NCI-H1092 (cell line): ENCODE data around the gene NEURL1B.
"Not testable (repeated sequence)": the region's sequence is repeated elsewhere in the genome, so short reads cannot be mapped to it uniquely, and the experiment has no call there.

Source experiments
- DNase-seq: peaks from one replicate; lab custom pipeline; 2025; lab: John Stamatoyannopoulos, UW

Gene NEURL1B

DNA sequence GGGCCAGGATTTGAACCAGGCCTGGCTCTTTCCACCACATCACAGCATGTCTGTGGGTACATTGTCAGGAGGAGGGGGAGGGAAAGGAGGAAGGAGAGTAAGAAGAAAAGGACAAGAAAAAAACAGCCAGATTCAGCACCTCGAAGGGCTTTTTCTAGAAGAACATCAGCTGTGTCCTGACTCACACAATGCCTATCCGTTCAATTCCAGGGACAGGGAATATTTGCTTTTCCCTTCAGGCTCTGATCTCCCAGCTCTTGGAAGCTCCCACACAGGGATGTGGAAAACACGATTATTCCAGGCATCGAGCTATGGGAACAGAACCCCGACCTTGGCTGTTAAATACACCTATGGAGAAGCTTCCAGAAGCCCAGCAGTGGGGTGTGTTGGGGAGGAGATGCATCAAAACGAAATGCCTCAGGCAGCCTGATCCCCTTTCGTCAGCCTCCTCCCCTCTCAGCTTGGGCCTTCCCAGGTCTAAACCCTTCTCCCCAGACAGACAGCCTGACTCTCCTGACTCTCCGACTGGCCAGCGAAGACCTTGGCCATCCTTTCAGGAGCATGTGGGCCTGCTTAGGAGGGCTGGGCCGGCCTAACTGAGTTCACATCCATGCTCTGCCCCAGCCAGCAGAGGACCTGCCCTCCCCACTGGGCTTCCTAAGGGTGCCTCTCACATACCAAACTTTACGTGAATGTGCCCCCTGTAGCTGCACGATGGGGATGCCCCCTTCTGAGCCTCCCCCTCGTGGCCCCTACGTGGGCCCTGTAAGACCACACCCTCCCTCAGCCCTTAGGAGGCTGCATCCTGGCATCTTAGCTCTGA lies 54.4 kb downstream of the NEURL1B start:
- no peak for DNase-seq

DNA sequence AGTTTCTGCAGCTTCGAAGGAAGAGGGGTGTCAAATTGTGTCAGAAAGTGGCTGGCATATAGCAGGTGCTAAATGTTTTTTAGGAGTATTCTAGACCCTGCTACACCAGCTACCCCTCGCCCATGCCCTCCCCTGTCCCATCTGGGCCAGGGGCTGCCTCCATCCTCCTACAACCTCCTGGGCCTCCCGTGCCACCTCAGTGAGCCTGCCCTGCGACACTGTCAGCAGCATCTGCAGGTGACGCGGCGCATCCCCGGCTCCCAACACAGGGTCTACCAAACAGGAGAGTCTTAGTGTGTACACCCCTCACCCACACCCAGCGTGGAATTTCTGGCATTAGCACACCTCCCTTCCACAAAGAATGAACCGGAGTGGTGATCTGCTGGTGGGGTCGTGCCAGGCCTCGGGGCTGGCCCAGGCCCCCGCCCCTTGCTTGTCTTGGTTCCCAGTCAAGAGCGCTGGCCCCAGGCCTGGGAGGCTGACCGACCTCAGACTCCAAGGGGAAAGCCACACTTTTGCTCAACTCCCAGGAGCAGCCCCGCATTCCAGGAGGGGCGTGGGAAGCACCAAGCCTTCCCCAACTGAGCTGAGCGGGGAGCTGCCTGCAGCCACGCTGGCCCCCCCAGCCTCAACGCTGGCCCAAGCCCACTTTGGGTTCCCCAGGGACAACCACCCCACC lies 55.2 kb downstream of the NEURL1B start:
- DNase-seq, result no peak

- peak; percentile 29 for DNase-seq
Observed at GRCh38 chr5:172697123-172698121, 56.4 kb downstream of the NEURL1B start.

DNA sequence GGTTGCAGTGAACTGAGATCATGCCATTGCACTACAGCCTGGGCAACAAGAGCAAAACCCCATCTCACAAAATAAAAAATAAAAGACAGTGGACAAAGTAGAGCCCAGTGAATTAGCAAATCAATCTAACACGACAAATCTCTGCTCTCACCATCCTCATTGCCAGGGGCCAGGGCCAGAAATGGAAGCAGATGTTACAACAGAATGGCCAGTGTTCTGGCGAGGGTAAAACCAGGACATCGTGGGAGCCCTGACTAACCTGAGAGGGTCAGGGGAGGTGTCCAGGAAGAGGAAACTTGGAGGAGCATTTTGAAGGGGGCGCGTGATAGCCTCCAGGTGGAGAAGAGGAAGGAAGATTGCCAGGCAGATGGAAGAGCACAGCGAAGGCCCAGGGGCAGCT lies 58.4 kb downstream of the NEURL1B start:
- no peak for DNase-seq

DNA sequence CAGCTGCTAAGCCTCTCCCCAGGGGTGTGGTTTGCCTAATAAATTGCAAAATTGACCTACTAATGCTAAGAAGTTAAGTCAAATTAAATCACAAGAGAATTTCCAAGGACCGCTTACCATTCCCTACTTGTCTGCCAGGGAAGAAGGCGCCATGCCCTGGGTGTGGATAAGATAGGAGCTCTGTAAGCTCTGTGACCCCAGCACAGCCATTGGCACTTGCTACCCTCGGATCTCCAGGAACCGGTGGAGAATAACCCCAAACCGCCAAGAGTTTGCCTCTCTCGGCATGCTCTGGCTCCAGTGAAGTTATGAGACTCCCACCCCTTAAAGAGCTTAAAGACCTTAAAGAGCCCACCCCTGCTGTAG lies 58.9 kb downstream of the NEURL1B start:
- DNase-seq, result no peak

DNA sequence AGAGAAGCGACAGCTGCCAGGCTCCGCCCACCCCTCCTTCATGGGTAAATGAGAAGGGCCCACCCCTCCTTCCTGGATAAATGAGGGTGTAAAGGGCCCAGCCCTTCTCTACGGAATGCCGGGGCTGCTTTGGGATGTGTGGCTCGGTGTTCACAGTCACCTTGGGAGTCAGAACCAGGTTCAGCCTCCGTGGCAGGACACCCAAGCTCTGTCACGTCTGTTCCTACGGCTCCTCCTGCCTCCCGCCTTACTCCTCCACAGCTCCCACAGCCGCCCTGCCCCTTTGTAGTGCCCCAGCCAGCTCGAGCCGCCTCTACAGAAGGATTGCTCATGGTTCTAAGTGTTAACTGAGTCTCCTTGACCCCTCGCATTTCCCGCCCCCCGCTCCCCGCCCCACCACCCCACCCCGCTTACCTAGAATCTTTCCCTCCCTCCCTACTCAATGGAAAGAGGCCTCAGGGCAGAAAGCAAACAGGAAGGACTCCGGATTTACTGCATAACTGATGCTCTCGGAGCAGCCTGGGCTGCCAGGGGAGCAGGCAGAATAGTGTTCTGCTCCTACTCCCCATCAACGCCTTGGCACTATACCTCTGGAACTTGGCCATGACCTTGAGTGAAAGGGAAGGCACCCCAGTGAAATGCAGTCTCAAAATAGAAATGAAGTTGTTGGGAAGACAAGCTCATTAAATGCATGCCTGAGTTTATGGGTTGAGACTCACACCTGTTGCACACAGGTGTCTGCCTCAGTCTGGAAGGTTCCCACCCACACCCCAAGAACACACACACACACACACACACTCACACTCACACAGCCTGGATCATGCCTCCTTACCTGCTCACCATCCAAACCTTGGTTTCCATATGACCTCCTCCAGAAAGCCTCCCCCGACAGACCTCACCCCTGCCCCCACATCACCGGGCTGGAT lies 59.6 kb downstream of the NEURL1B start:
- DNase-seq, result no peak

- DNase-seq, result no peak
Observed at GRCh38 chr5:172701291-172701656, 60.2 kb downstream of the NEURL1B start.

DNA sequence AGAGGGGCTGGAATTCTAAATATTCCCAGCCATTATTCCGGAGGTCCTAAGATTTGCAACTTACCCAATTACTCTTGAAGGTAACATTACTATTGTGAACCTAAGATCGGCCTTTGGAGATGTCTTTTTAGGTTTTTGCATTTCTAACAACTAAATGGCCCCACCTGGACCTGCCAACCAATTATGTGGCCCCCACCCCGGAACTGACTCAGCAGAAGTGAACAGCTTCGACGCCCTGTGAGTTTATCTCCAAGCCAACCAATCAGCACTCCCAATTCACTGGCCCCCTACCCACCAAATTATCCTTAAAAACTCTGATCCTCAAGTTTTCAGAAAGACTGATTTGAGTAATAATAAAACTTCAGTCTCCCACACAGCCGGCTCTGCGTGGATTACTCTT lies 62.9 kb downstream of the NEURL1B start:
- DNase-seq, result no peak

DNA sequence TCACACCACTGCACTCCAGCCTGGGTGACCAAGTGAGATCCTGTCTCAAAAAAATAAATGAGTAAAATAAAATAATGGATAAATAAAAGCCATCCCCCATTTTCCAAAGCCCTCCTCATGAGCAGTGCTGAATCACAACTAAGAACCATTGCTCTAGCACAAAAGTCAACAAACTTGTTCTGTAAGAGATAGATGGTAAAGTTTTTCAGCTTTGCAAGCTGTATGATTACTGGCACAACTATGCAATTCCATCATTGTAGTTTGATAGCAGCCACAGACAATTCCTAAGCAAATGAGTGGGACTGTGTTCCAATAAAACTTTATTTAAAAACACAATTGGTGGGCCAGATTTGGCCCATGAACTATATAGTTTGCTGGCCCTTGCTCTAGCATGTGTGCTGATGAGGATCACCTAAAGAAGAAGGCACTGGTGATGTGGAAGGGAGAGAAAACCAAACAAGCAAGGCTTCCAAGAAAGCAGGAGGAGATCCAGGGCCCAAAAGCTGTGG lies 64.6 kb downstream of the NEURL1B start:
- no peak for DNase-seq

GRCh38 chr5:172706796-172707195 lies 65.7 kb downstream of the NEURL1B start:
- no peak for DNase-seq

- DNase-seq, result no peak
Observed at GRCh38 chr5:172707285-172708182, 66.5 kb downstream of the NEURL1B start.

DNA sequence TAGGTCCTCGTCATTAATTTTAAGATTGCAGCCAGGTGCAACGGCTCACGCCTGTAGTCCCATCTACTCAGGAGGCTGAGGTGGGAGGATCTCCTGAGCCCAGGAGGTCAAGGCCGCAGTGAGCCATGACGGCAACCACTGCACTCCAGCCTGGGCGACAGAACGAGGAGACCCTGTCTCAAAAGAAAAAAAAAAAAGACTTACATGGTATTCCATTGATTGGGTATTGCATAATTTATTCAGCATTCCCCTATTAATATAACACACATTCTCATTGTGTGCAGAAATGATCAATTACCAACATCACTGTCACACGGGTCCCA lies 67.1 kb downstream of the NEURL1B start:
- DNase-seq, result no peak

- DNase-seq, result no peak
Observed at GRCh38 chr5:172710676-172711075, 69.6 kb downstream of the NEURL1B start.

DNA sequence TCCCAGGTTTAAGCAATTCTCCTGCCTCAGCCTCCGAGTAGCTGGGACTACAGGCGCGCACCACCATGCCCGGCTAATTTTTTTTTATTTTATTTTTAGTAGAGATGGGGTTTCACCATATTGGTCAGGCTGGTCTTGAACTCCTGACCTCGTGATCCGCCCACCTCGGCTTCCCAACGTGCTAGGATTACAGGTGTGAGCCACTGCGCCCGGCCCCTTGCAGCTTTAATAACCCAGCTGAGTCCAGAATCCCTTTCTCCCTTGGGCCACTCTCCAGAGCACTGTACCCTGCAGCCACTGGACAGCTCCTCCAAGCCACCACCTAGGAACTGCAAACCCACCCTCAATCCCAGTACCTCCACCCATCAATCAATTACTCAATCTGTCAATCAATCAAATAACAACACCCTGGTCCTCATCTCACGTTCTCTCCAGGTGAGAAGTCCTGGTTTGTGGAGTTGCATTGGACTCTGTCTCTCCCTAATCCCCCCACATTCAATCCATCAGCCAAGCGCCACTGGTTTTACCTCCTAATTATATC lies 70.3 kb downstream of the NEURL1B start:
- DNase-seq, result not testable (repeated sequence)

DNA sequence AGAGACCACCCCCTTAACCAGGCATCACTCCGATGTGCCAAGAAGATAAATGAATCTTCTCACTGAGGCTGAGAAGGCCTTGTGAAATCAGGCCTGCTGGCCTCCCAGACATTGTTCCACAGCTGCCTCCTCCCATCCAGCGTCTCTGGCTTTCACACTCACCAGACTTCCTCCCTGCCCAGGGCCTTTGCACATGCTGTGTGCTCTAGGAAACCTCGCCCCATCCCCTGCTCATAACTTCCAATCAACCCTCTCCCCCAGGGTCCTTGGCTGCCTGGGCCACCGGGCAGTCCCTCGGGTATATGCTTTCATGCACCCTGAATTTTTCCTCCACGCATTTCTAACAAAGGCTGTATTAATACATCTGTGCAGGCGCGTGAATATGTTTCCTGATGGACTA lies 71.5 kb downstream of the NEURL1B start:
- DNase-seq, result no peak

DNA sequence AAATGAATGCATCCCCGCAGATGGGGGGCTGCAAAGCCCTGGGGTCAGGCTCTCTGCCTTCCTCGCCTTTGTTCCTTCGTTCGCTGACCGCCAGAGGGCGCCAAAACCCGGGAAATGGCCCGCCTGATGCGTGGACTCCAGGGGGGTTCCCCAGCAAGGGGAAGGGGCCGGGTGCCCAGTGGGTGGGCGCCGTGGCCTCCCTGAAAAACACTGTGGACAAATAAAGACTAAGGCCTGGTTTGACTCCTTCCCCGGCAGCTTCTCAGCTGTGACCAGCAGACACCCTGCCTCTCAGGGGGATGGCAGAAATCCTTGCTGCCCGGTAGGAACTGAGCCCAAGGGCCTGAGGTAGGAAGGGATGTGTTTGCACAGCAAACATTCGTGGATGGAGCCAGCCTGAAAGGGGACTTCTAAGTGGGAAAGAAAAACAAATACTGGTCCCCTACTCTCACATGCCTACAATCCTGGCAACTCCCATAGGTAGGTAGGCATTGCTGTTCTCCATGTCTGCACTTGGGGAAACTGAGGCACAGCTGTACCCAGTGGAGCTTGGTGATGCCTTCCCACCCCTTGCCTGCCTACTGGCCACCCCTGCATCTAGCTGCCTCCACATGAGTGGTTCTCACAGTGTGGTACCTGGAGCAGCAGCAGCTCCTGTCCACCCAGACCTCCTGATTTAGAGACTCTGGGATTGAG lies 72.2 kb downstream of the NEURL1B start:
- peak; percentile 19 for DNase-seq

DNA sequence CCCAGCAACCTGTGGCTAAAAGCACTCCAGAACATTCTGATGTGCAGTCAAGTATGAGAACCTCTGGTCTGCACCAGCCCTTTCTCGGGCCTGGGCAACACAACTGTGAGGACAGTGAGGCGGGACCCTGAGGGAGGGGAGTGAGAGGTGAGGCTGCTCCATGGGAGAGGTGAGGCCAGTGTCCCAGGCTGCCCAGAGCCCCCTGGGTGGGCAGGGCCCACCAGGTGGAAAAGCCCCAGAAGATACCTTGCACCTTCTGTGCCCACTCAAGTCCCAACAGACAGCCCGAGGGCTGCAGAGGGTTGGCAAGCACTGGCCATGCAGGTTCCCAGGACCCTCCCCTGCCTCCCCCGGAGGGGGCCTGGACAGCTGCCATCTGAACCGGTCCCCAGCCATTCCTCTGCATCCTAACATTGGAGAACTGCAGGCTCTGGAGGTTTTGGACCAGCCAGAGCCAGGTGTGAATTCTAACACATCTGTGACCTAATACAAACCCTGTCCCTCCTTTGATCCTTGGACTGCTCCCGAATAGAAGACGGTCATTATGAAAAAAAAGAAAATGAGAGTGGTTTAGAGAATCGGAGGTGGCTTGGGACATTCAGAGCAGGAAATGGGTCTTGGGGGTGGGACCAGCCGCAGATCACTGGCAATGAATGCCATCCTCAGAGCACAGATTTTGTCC lies 72.9 kb downstream of the NEURL1B start:
- DNase-seq, result no peak

DNA sequence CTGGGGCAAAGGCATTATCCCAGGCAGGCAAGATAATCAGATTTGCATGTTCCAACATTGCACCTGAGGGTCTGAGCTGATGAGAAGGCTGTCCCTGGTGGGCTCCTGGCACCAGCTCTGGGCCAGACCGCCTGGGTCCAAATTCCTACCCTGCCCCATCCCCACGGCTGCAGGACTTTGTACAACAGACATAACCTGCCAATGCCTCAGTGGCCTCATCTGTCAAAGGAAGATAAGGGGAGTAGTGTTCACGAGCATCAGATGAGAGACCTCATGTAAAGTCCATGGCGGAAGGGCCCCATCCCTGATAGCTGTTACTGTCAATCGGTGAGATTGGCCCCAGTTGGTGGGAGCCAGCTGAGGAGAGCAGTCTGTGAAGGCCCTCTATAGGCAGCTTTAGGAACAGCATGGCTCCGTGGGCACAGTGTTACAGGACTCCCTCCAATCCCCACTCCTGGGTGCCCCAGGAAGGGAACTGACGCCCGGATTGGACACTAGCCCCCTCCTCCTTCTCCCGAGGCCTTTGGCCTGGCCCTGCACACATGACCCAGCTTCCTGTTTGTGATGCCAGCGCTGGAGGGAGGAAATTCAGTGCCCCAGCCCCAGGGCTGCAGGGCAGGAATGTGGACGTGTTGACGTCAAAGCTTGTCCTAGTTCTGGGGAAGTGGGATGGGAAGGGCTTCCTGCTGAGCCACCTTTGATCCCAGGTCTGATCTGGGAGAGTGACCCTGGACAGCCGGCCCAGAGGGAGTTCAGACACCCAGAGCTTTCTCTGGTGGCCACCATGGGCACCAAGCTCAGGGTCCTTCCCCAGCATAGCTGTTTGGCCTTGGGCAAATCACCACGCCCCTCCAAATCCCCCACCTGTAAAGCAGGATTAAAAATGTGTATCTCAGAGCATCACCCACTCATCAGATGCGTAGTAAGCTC lies 73.7 kb downstream of the NEURL1B start:
- DNase-seq, result peak; percentile 19
